ENCODE results near the gene LRRC28. TPM values are rescaled to one million over a fixed set of nuclear protein-coding genes. Genes with fewer than 3 reads are reported as not detected.
A peak's percentile ranks its signal among the peaks of the same experiment; 100 is the strongest.

LRRC28 gene
- total and polyA plus RNA-seq, 2 of the 4 experiments (the other 2 are of a cell fraction): 12.7 to 21.1 TPM

DNA sequence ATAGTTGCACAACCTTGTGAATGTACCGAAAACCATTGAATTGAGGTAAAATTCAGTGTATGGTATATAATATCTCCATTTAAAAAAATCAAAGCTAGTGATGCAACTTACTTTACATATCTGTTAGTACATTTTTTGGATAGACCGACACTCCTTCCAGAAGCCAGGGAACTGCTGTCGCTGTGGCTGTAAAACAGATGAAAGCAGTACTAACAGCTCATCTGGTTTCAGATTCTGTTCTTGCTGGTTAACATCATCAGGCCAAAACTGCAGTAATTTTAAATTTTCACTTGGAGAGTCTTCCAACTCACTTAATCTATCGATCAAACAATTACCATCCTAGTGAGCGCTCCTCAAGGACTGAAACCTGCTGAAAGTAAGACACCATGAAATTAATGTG, 145.1 kb downstream of the LRRC28 start:
- H3K9ac ChIP-seq (ENCODE audit: low read depth, low read length): no peak overlapping the region
- H2AFZ ChIP-seq (replicated peaks; ENCODE audit: low read length, poor library complexity): no peak overlapping the region
- no peak overlapping the region for H4K91ac ChIP-seq (ENCODE audit: insufficient read depth, low read depth, low read length)
- no peaks in the 10 kb centered on the region for H3K4me1 ChIP-seq (ENCODE audit: control insufficient read depth, insufficient read depth, low read length)
- no peak overlapping the region for H2AK9ac ChIP-seq (replicated peaks; ENCODE audit: low read depth, low read length, poor library complexity)
- no peak overlapping the region for H3K56ac ChIP-seq (ENCODE audit: extremely low read depth, insufficient read depth, low read length)
- no peaks in the 10 kb centered on the region for H4K20me1 ChIP-seq (ENCODE audit: insufficient read depth, low read length)
- no peak overlapping the region for H2AK5ac ChIP-seq (ENCODE audit: low read depth, low read length)
- intact Hi-C loops (cut with micrococcal nuclease) (no loop called here), dilution Hi-C loops (cut with HindIII; ENCODE audit: low sequenced_read_pairs, unreplicated experiment) (no loop called here), in situ Hi-C loops (cut with MboI; ENCODE audit: low sequenced_read_pairs) (no loop called here)
- H2BK5ac ChIP-seq (ENCODE audit: low read depth, low read length, poor library complexity, severe bottlenecking): no peak overlapping the region
- no peak overlapping the region for H3K4me2 ChIP-seq (ENCODE audit: low read depth, low read length)
- BruUV-seq (replicated peaks): no TSS peak
- H2BK20ac ChIP-seq (ENCODE audit: low read depth, low read length): no peak overlapping the region
- H3K9me3 ChIP-seq (ENCODE audit: control insufficient read depth, insufficient read depth, low read length): peaks cover 2% of the 10 kb centered on the region; the same call in 1 of the 2 replicates
- 0% methylated on average over 1 of the region's 5 CpGs; no CpG with 5 or more reads in 1 of the 2 experiments for WGBS, 2 experiments (ENCODE audit: extremely low coverage in 2 of 2, insufficient read length in 1 of 2)
- H3K9me1 ChIP-seq (ENCODE audit: insufficient read depth, low read length): no peaks in the 10 kb centered on the region
- H3K27ac ChIP-seq (ENCODE audit: insufficient read depth, low read length): no peak overlapping the region
- no peaks in the 10 kb centered on the region for H3K79me1 ChIP-seq (ENCODE audit: low read depth in 1 of 2, low read length in 2 of 2)
- no peak overlapping the region for H3K4ac ChIP-seq (ENCODE audit: low read depth, low read length)
- H3K27me3 ChIP-seq (ENCODE audit: control insufficient read depth, insufficient read depth, low read length): no peaks in the 10 kb centered on the region
- POLR2A ChIA-PET (ENCODE audit: unreplicated experiment): no interaction called here
- no peak for TF ChIP-seq SMC3 (IDR thresholded peaks at IDR 0.05; ENCODE audit: low read depth, low read length)
- no peak for TF ChIP-seq RAD21 (IDR thresholded peaks at IDR 0.05; ENCODE audit: low read length)
- peak; percentile 14; the same call in 1 of the 2 replicates for TF ChIP-seq CEBPB (IDR thresholded peaks at IDR 0.05; ENCODE audit: low read depth, low read length)
- no peak for TF ChIP-seq MAZ (IDR thresholded peaks at IDR 0.05; ENCODE audit: borderline replicate concordance, low read depth, low read length)
- no peak overlapping the region for H3K18ac ChIP-seq (ENCODE audit: low read depth, low read length)
- no peak overlapping the region for H3K23ac ChIP-seq (ENCODE audit: low read depth, low read length)
- no peaks in the 10 kb centered on the region for H3K36me3 ChIP-seq (ENCODE audit: control insufficient read depth, insufficient read depth, low read length)
- H2BK120ac ChIP-seq (ENCODE audit: low read depth, low read length): no peak overlapping the region
- H2BK15ac ChIP-seq (ENCODE audit: low read depth, low read length): no peak overlapping the region
- no peak overlapping the region for H3K14ac ChIP-seq (replicated peaks; ENCODE audit: low read depth, low read length)
- DNase-seq (no peak), ATAC-seq (ENCODE audit: low read depth) (no peak)
- CTCF ChIA-PET: interaction anchor here (0.9 kb wide), 1 partner anchor 11 kb away, joined by 3 read pairs; no protein-coding TSS in a partner anchor
- H3K4me3 ChIP-seq (ENCODE audit: insufficient read depth, low read depth, low read length): no peak overlapping the region
- H4K8ac ChIP-seq (ENCODE audit: low read depth in 2 of 2, low read length in 2 of 2): no peak overlapping the region
- H4K5ac ChIP-seq (ENCODE audit: low read depth, low read length): no peak overlapping the region
